ENCODE results near the gene CCDC33. TPM values are rescaled to one million over a fixed set of nuclear protein-coding genes. Genes with fewer than 3 reads are reported as not detected.

CCDC33 gene
- total RNA-seq (2022) (not detected in 2 replicates), Bru-seq, nascent RNA (percentile 1 among the genes with signal in this experiment), BruChase-seq, experiment 1, labeled RNA remaining after a 2-hour chase (not detected), BruChase-seq, experiment 2, labeled RNA remaining after a 6-hour chase (not detected)
- long read RNA-seq, result 0 reads

- Histone ChIP-seq H3K4me1 (no peaks in the 10 kb centered on the region), H3K36me3 (ENCODE audit: control insufficient read depth, insufficient read depth, low read length) (no peaks in the 10 kb centered on the region), H3K27me3 (replicated peaks; ENCODE audit: control insufficient read depth, insufficient read depth, low read length) (no peaks in the 10 kb centered on the region; the same call in 1 of the 2 replicates), H3K9me3 (no peaks in the 10 kb centered on the region), H3K4me3 (ENCODE audit: low read depth, low read length) (no peak within 1 kb of the TSS)
- no peak for DNase-seq
- ChIA-PET CTCF (interaction anchor here (0.6 kb wide), 1 partner anchor 96 kb away, joined by 5 read pairs; no protein-coding TSS in a partner anchor), POLR2A (no interaction called here)
- intact Hi-C loops (cut with micrococcal nuclease; ENCODE audit: unreplicated experiment), result no loop called here
- no peak within 1 kb of the TSS for H3K4me3 Mint-ChIP-seq (ENCODE audit: unreplicated experiment)
- H3K36me3 Mint-ChIP-seq (ENCODE audit: insufficient read depth, unreplicated experiment), result no peaks in the 10 kb centered on the region
- H3K9me3 Mint-ChIP-seq (ENCODE audit: unreplicated experiment), result no peaks in the 10 kb centered on the region
- no peak for TF ChIP-seq CTCF (IDR thresholded peaks at IDR 0.05; ENCODE audit: insufficient read depth in 1 of 2, low read depth in 1 of 2, low read length in 1 of 2, severe bottlenecking in 1 of 2, unreplicated experiment in 1 of 2)
- BruUV-seq (replicated peaks), result no TSS peak
- no peaks in the 10 kb centered on the region for H3K4me1 Mint-ChIP-seq (ENCODE audit: low read depth, unreplicated experiment)
- no peak within 1 kb of the TSS for H3K27ac Mint-ChIP-seq (ENCODE audit: unreplicated experiment)
- H3K27me3 Mint-ChIP-seq (ENCODE audit: insufficient read depth, unreplicated experiment), result peaks cover 11% of the 10 kb centered on the region
These were observed at the start of gene CCDC33 for GRCh38 chr15:74235962-74236361. CCDC33 (plus strand) TSS chr15:74236326; CDS start chr15:74236720, 394 bp downstream.

DNA sequence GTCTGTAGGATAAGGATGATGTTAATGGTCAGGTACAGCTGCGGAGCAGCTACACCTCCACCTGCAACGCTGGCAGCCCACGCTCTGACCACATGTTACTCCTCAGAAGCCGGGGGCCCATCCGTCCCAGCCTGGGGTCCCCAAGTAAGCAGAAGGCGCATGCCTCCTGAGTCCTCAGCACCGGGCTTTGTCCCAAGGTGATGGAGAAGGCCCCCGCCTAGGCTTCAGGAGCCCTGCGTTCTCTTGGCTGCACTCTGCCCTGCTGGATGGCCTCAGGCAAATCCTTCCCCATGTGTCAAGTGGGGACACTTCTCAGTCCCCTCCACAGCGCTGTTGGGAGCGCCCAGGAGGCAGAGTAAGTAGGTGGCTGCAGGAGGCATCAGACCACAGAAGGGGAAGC is 47.9 kb upstream of the CCDC33 start:
- peaks cover 15% of the 10 kb centered on the region for H3K4me1 ChIP-seq
- POLR2A ChIA-PET, result no interaction called here

DNA sequence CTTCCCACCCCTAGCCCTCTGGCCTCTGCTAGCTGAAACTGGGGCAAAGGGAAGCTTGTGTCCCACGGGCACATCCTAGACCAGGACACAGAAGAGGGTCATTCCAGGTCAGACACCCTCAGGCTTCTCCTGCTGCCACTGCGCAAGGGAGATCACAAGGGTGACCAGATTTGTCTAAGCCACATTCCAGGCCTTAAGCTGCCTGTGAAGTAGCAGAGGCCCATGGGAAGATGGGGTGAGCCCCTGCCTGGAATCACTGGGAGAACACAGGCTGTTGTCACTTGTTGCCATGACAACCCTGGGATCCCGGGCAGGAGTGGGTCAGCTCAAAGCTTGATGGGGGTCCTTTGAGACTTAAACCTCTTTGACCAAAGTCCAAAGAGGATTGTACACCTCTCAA is 44.3 kb upstream of the CCDC33 start:
- H3K4me3 ChIP-seq (ENCODE audit: low read depth, low read length), result no peak overlapping the region
- DNase-seq, result peak; percentile 44 to 50
- no peaks in the 10 kb centered on the region for H3K9me3 ChIP-seq
- peaks cover 7% of the 10 kb centered on the region for H3K4me1 Mint-ChIP-seq (ENCODE audit: low read depth, unreplicated experiment)
- H3K27me3 Mint-ChIP-seq (ENCODE audit: insufficient read depth, unreplicated experiment), result peaks cover 5% of the 10 kb centered on the region
- no TSS peak for BruUV-seq (replicated peaks)
- ChIA-PET POLR2A (no interaction called here), CTCF (no interaction called here)
- intact Hi-C loops (cut with micrococcal nuclease; ENCODE audit: unreplicated experiment), result no loop called here
- H3K4me1 ChIP-seq, result peaks cover 15% of the 10 kb centered on the region
- TF ChIP-seq CTCF (IDR thresholded peaks at IDR 0.05; ENCODE audit: insufficient read depth in 1 of 2, low read depth in 1 of 2, low read length in 1 of 2, severe bottlenecking in 1 of 2, unreplicated experiment in 1 of 2), result no peak
- no peak overlapping the region for H3K27ac Mint-ChIP-seq (ENCODE audit: unreplicated experiment)
- no peaks in the 10 kb centered on the region for H3K36me3 ChIP-seq (ENCODE audit: control insufficient read depth, insufficient read depth, low read length)
- no peak overlapping the region for H3K4me3 Mint-ChIP-seq (ENCODE audit: unreplicated experiment)
- H3K9me3 Mint-ChIP-seq (ENCODE audit: unreplicated experiment), result no peaks in the 10 kb centered on the region
- peaks cover 5% of the 10 kb centered on the region for H3K36me3 Mint-ChIP-seq (ENCODE audit: insufficient read depth, unreplicated experiment)
- no peaks in the 10 kb centered on the region for H3K27me3 ChIP-seq (replicated peaks; ENCODE audit: control insufficient read depth, insufficient read depth, low read length)

More for the DNA sequence above, 47.9 kb upstream of the CCDC33 start:
- Mint-ChIP-seq H3K27me3 (ENCODE audit: insufficient read depth, unreplicated experiment) (peaks cover 8% of the 10 kb centered on the region), H3K4me3 (ENCODE audit: unreplicated experiment) (no peak overlapping the region), H3K4me1 (ENCODE audit: low read depth, unreplicated experiment) (peaks cover 7% of the 10 kb centered on the region), H3K9me3 (ENCODE audit: unreplicated experiment) (no peaks in the 10 kb centered on the region), H3K27ac (ENCODE audit: unreplicated experiment) (no peak overlapping the region), H3K36me3 (ENCODE audit: insufficient read depth, unreplicated experiment) (peaks cover 5% of the 10 kb centered on the region)
- Histone ChIP-seq H3K36me3 (ENCODE audit: control insufficient read depth, insufficient read depth, low read length) (no peaks in the 10 kb centered on the region), H3K27me3 (replicated peaks; ENCODE audit: control insufficient read depth, insufficient read depth, low read length) (no peaks in the 10 kb centered on the region), H3K4me3 (ENCODE audit: low read depth, low read length) (no peak overlapping the region), H3K9me3 (no peaks in the 10 kb centered on the region)
- intact Hi-C loops (cut with micrococcal nuclease; ENCODE audit: unreplicated experiment), result no loop called here
- CTCF ChIA-PET, result no interaction called here
- no peak for TF ChIP-seq CTCF (IDR thresholded peaks at IDR 0.05; ENCODE audit: insufficient read depth in 1 of 2, low read depth in 1 of 2, low read length in 1 of 2, severe bottlenecking in 1 of 2, unreplicated experiment in 1 of 2)
- DNase-seq, result no peak
- no TSS peak for BruUV-seq (replicated peaks)
